Neutrophil (primary cell): Measurements from ENCODE around the gene EXOC4.

Experiments used
- H3K27ac ChIP-seq: fragments of 200-600 bp; sonication (generic); 2 replicates; pipeline ENCODE4 v1.5.1; 2016; ENCODE audit warnings: mild to moderate bottlenecking, moderate library complexity
- H3K27me3 ChIP-seq: fragments of 200-600 bp; sonication (generic); 2 replicates; pipeline ENCODE4 v1.6.0; 2016; ENCODE audit warnings: mild to moderate bottlenecking
- H3K36me3 ChIP-seq: fragments of 200-600 bp; sonication (generic); 2 replicates; pipeline ENCODE4 v1.5.1; 2017
- H3K4me1 ChIP-seq, 2 experiments: fragments of 200-600 bp in 1 of 2; sonication (generic) in 1 of 2; 1 replicate in 1 of 2; 2 replicates in 1 of 2; pipeline versions ENCODE4 v1.5.1 to v1.6.1; 2013 to 2016; ENCODE audit warnings: low read depth in 1 of 2, low read length in 1 of 2, mild to moderate bottlenecking in 1 of 2, moderate library complexity in 1 of 2; ENCODE audit not compliant: control insufficient read depth in 1 of 2, insufficient read depth in 1 of 2
- H3K4me3 ChIP-seq, 2 experiments: fragments of 200-600 bp in 1 of 2; sonication (generic) in 1 of 2; 1 replicate in 1 of 2; 2 replicates in 1 of 2; pipeline ENCODE4 v1.5.1; 2013 to 2016; ENCODE audit warnings: low read depth in 1 of 2, low read length in 1 of 2, mild to moderate bottlenecking in 1 of 2, moderate library complexity in 1 of 2
- H3K9me3 ChIP-seq: fragments of 200-600 bp; sonication (generic); 2 replicates; pipeline ENCODE4 v1.5.1; 2016
- CTCF ChIP-seq: fragments of 200-600 bp; sonication (generic); IDR thresholded peaks from 2 replicates; pipeline ENCODE4 v1.5.1; 2016; ENCODE audit warnings: antibody characterized with exemption

The EXOC4 gene

DNA sequence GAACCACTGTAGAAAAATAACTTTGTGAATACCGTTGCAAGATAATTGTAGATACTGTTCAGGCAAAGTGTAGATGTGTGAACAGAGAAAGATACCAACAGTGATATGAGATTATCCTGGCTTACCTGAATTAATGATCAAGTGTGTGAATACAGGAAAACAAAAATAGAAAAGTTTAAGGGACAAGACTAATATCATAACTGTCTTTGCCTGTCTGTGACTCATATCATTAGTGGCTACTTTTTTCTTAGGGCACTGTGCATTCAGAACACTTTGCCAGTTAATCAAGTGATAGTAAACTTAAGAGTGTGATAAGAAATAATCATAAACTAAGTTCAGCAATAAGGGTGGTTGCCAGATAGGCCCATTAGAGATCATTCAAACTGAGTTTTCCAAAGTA, 551.2 kb downstream of the EXOC4 start:
- no peak overlapping the region for H3K4me3 ChIP-seq
- no peaks in the 10 kb centered on the region for H3K9me3 ChIP-seq
- no peak overlapping the region for H3K27ac ChIP-seq
- no peaks in the 10 kb centered on the region for H3K4me1 ChIP-seq
- H3K36me3 ChIP-seq = no peaks in the 10 kb centered on the region
- TF ChIP-seq CTCF = no peak
- no peaks in the 10 kb centered on the region for H3K27me3 ChIP-seq

DNA sequence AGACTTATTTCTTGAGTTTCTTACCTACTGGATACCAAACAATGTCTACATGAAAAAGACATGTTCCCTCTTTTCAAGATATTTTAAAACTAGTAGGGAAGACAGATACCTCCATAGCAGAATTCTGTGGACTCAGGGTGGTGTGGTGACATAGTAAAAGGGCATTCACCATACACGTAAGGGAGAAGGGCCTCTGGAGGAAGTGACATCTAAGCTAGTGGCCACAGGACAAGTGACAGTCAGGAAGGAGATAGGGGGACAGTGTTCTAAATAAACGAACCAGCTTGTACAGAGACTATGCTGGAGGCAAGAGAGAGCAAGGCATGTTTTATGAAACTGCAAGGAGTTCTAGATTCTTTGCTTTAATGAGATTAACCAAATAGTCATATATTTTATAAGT, 552.5 kb downstream of the EXOC4 start:
- H3K9me3 ChIP-seq = no peaks in the 10 kb centered on the region

GRCh38 chr7:133807624-133808492, 555.0 kb downstream of the EXOC4 start:
- TF ChIP-seq CTCF = no peak
- H3K4me3 ChIP-seq = no peak overlapping the region
- H3K27ac ChIP-seq = no peak overlapping the region
- H3K9me3 ChIP-seq = no peaks in the 10 kb centered on the region
- no peaks in the 10 kb centered on the region for H3K36me3 ChIP-seq
- no peaks in the 10 kb centered on the region for H3K4me1 ChIP-seq
- no peaks in the 10 kb centered on the region for H3K27me3 ChIP-seq

More for the DNA sequence above, 552.5 kb downstream of the EXOC4 start:
- Histone ChIP-seq H3K4me3 (no peak overlapping the region), H3K36me3 (no peaks in the 10 kb centered on the region), H3K27me3 (no peaks in the 10 kb centered on the region), H3K4me1 (no peaks in the 10 kb centered on the region), H3K27ac (no peak overlapping the region)
- TF ChIP-seq CTCF = no peak

DNA sequence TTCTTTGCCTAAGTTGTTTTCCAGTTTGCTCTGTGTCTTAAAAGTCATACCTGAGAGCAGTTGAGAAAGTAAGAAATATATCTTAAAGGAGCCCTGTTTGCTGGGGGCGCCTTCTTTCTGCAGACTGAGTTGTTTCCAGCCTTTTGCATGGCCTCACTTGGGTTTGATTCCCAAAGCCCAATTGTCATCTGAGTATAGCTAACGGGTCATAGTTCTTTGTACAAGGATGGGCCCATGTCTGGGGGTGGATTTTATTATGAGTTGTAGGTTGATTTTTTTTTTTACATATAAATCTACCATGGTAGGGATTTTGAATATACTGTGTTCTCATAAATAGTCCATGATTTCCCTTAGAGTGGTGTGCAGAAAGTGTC, 555.6 kb downstream of the EXOC4 start:
- Histone ChIP-seq H3K36me3 (no peaks in the 10 kb centered on the region), H3K27ac (no peak overlapping the region), H3K27me3 (no peaks in the 10 kb centered on the region), H3K4me3 (no peak overlapping the region), H3K9me3 (no peaks in the 10 kb centered on the region), H3K4me1 (no peaks in the 10 kb centered on the region)
- TF ChIP-seq CTCF = no peak

GRCh38 chr7:133812877-133813276, 560.0 kb downstream of the EXOC4 start:
- no peak overlapping the region for H3K27ac ChIP-seq
- H3K36me3 ChIP-seq = no peaks in the 10 kb centered on the region
- TF ChIP-seq CTCF = no peak
- H3K27me3 ChIP-seq = no peaks in the 10 kb centered on the region
- H3K9me3 ChIP-seq = no peaks in the 10 kb centered on the region
- H3K4me3 ChIP-seq = no peak overlapping the region
- no peaks in the 10 kb centered on the region for H3K4me1 ChIP-seq
